Prostate gland (tissue), 2 donors: Measurements from ENCODE around the gene CENPV. TPM values are rescaled to one million over a fixed set of nuclear protein-coding genes. Genes with fewer than 3 reads are reported as not detected.
"Not testable (repeated sequence)": the region's sequence is repeated elsewhere in the genome, so short reads cannot be mapped to it uniquely, and the experiment has no call there.

ENCODE experiments used
- DNase-seq: peaks from one replicate; pipeline ENCODE4 v3.0.0-alpha.2; 2019; ENCODE audit warnings: low spot score
- H3K27ac ChIP-seq, 2 donors: fragments of 200-600 bp; sonication (generic); 2 replicates each; pipeline ENCODE4 v1.5.1; 2017 to 2019
- H3K27me3 ChIP-seq: fragments of 200-600 bp; sonication (generic); replicated peaks from 2 replicates; pipeline ENCODE4 v1.5.1; 2019; ENCODE audit not compliant: insufficient read depth
- H3K36me3 ChIP-seq, 2 donors: fragments of 200-600 bp; sonication (generic); 1 replicate in 1 of 2; 2 replicates in 1 of 2; pipeline versions ENCODE4 v1.5.1 to v1.8.1; 2017 to 2019
- H3K4me1 ChIP-seq: fragments of 200-600 bp; sonication (generic); replicated peaks from 2 replicates; pipeline ENCODE4 v1.5.1; 2019
- H3K4me3 ChIP-seq, 2 donors: fragments of 200-600 bp; sonication (generic); 2 replicates each; pipeline ENCODE4 v1.5.1; 2017 to 2019
- H3K9me3 ChIP-seq: fragments of 200-600 bp; sonication (generic); 2 replicates; pipeline ENCODE4 v1.5.1; 2017
- POLR2A ChIP-seq: fragments of 450-650 bp; IDR thresholded peaks from one replicate; pipeline ENCODE4 v1.6.1; 2016; ENCODE audit warnings: antibody characterized with exemption, mild to moderate bottlenecking
- POLR2AphosphoS5 ChIP-seq: sonication (generic); formaldehyde crosslinking; IDR thresholded peaks from one replicate; pipeline ENCODE4 v1.6.1; 2017; ENCODE audit warnings: antibody characterized with exemption
- WGBS: methylation state at CpG from one replicate; pipeline ENCODE4 v1.1.5; 2018; 5-methylcytosine and 5-hydroxymethylcytosine counted together
- intact Hi-C: fragments of 100-400 bp; cut with DNase I; formaldehyde crosslinking; loops from one replicate; pipeline ENCODE4 v1.14.2; 2022
- total RNA-seq, 2 donors: library from RNA; depleted of rRNA; stranded (reverse); fragments of >200 nt; gene quantifications; one replicate each; pipeline ENCODE4 v1.1.0, GENCODE V29; 2016
- TF ChIP-seq, protein P1 (sequence below), 4 experiments: fragments of 200-600 bp in 2 of 4; fragments of 450-650 bp in 2 of 4; sonication (generic) in 2 of 4; IDR thresholded peaks; 1 replicate in 3 of 4; 2 replicates in 1 of 4; pipeline ENCODE4 v1.5.1; 2016 to 2019; ENCODE audit warnings: antibody characterized with exemption in 4 of 4, mild to moderate bottlenecking in 2 of 4, moderate library complexity in 2 of 4

Gene CENPV
- total RNA-seq, result 10 to 100 TPM; 29.8 to 71.5 TPM

DNA sequence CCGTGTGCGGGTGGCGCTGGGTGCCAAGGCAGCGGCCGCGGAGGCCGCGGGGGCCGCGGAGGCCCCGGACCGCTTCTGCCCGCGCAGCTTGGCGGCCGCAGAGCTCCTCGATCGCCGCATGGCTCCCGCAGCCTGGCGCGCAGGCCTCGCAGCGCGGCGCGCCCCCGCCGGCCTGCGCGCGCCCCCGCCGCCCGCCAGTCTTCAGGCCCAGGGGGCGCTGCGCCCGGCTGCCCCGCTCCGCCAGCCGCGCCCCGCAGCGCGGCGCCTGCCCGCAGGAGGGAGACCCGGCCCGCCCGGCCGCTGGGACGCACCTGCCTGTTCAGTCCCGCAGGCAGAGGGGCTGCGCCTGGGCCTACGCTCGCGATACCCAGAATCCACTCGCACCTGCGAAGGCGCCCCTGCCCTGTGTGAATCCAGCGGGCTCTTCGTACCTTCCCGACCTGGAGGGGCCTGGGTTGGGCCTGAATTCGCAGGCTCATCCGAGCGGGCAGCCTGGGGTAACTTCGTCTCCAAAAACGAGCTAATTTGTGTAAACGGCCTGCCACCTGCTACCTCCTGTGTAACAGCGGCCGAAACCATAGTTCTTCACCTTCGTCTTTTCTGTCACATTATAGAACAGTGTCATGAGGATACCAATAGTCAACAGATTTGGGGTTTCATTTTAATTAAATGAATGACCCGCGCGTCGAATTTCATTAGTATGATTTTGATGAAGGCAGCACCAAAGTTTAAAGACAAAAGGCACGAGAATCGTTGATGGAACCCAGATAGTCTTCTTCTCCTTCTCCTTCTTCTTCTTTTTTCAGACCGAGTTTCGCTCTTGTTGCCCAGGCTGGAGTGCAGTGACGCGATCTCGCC lies at the start of gene CENPV:
TSS of gene CENPV (minus strand) at position 153 of the 858 bp plus-strand sequence. CDS start at position 120, 33 bp downstream.
- Histone ChIP-seq H3K4me1 (no peaks in the 10 kb centered on the region), H3K36me3 (no peaks in the 10 kb centered on the region), H3K27me3 (no peaks in the 10 kb centered on the region), H3K9me3 (no peaks in the 10 kb centered on the region), H3K4me3 (peak within 1 kb of the TSS; percentile 62 to 63), H3K27ac (peak within 1 kb of the TSS; percentile 43 to 45)
- intact Hi-C loops, result no loop called here
- WGBS, result 23% methylated on average over 58 of the region's 83 CpGs
- DNase-seq, result peak; percentile 20
- no peak for TF ChIP-seq POLR2A
- TF ChIP-seq, protein P1, sequence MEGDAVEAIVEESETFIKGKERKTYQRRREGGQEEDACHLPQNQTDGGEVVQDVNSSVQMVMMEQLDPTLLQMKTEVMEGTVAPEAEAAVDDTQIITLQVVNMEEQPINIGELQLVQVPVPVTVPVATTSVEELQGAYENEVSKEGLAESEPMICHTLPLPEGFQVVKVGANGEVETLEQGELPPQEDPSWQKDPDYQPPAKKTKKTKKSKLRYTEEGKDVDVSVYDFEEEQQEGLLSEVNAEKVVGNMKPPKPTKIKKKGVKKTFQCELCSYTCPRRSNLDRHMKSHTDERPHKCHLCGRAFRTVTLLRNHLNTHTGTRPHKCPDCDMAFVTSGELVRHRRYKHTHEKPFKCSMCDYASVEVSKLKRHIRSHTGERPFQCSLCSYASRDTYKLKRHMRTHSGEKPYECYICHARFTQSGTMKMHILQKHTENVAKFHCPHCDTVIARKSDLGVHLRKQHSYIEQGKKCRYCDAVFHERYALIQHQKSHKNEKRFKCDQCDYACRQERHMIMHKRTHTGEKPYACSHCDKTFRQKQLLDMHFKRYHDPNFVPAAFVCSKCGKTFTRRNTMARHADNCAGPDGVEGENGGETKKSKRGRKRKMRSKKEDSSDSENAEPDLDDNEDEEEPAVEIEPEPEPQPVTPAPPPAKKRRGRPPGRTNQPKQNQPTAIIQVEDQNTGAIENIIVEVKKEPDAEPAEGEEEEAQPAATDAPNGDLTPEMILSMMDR (IDR thresholded peaks at IDR 0.05), result peak in 2 of 4 experiments; percentile 5 to 36

DNA sequence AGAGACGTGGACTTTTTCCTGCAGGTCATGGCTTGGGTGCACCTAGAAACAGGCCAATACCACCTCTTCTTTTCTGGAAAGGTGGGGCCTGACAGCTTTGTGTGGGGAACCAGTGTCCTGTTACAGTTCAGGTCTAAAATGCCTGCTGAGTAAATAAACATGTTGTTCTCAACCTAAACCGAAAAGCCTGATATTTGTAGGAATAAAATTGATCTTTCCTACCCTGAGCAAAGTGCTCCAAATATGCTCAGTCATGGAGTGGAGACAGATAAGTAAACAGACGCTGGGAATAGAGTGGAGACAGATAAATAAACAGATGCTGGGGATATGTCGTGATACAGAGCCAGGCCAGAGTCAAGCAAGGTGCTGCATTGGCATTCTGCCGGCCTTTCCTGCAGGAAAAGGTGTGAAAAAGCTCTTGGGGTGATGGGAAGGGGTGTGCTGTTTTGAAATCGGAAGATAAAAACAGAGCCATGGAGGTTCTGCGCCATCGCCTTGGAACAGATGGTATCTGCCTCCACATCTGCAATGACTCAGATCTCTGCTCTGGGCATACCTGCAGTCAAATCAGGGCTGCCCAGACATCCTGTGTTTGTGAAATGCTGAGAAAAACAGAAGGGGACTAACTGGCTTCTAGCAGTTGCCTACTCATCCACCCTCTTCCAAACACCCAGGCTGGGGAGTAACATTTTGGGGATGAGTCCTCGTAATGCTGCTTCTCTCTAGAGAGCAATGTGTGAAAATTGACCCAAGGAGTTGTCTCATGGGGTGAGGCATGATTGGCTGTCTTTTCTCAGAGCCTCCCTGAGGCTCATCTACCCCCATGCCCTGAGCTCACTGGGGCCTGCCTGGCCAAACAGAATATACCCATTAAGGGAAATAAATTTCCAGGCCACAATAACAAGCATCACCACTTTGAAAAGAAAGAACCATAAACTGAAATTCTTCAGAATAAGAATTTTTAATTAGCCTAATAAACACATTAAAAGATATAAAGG lies 45.3 kb upstream of the CENPV start:
- Histone ChIP-seq H3K36me3 (no peaks in the 10 kb centered on the region), H3K27ac (no peak overlapping the region), H3K27me3 (no peaks in the 10 kb centered on the region), H3K4me3 (no peak overlapping the region), H3K9me3 (no peaks in the 10 kb centered on the region), H3K4me1 (no peaks in the 10 kb centered on the region)
- 43% methylated on average over 9 of the region's 9 CpGs for WGBS
- intact Hi-C loops, result no loop called here
- no peak for DNase-seq
- TF ChIP-seq, protein P1 (IDR thresholded peaks at IDR 0.05), result no peak
- TF ChIP-seq POLR2AphosphoS5 (no peak), POLR2A (no peak)

DNA sequence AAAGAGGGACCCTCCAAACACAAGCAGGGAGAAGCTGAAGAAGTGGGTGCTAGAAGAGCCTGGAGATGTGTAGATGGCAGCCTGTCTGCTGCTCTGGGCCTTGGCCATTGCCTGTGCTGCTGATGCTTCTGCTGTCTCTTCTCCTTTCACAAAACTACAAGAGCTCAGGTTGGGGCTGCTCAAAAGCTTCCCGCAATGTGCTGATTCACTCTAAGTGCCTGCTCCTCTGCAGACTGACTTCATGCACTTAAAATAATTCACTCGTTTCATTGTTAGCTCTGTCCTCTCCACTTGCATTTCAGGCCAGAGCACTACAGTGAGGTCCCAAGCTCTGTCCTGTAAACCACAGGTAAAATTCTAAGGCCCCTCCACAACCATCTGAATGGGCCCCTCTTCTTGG lies 43.4 kb upstream of the CENPV start:
- intact Hi-C loops, H3K36me3 ChIP-seq, H3K27ac ChIP-seq, H3K27me3 ChIP-seq, DNase-seq, H3K4me1 ChIP-seq, H3K9me3 ChIP-seq, H3K4me3 ChIP-seq: not testable (repeated sequence)
- WGBS, result 59% methylated on average over 2 of the region's 2 CpGs

DNA sequence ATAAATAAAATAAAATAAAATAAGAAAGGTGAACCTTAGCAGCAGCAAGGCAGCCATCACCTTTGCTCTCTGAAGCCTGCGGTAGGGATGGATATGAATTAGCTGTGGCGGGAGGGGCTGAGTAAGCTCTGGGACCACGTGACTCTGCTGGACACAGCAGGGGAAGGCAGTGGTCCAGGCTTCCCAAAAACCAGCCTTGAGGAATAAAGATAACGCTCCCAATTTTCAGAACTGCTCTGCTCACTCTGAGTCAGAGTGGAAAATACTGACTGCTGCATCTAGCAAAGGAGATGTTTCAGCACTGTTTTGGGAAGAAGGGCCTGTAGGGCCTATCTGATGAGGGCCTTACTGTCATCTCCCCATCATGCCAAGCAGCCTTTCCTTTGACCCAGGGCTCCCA lies 42.6 kb upstream of the CENPV start:
- 63% methylated on average over 4 of the region's 4 CpGs for WGBS
- H3K4me3 ChIP-seq, H3K4me1 ChIP-seq, H3K27ac ChIP-seq, H3K36me3 ChIP-seq, DNase-seq, H3K9me3 ChIP-seq, H3K27me3 ChIP-seq, intact Hi-C loops: not testable (repeated sequence)

DNA sequence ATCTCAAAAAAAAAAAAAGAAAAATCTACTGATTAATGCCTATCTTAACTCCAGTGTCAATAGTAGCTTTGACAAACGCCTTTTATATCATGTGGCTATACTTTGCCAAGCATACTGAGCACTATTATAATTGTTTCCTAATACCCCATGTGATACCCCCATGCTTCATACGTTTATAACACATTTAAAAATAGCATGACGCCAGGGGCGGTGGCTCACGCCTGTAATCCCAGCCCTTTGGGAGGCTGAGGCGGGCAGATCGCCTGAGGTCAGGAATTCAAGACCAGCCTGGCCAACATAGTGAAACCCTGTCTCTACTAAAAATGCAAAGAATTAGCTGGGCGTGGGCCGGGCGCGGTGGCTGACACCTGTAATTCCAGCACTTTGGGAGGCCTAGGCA lies 39.2 kb upstream of the CENPV start:
- 94% methylated on average over 11 of the region's 11 CpGs for WGBS
- intact Hi-C loops, H3K36me3 ChIP-seq, DNase-seq, H3K4me1 ChIP-seq, H3K9me3 ChIP-seq, H3K27me3 ChIP-seq, H3K27ac ChIP-seq, H3K4me3 ChIP-seq: not testable (repeated sequence)

DNA sequence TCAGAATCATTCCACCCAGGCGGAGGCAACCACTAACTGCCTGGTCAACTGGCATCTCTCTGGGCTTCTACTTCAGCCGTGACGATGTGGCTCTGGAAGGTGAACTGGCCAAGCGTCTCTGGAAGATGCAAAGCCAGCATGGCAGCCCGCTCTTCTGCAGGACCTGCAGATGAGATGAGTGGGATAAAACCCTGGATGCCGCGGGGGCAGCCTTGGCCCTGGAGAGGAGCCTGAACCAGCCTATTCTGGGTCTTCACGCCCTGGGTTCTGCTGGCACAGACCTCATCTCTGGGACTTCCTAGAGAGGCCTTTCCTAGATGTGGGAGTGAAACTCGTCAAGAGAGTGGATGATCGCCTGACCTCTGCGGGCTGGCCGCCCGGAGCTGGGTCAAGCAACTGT lies 38.2 kb upstream of the CENPV start:
- DNase-seq, result no peak
- over 99% methylated on average over 13 of the region's 13 CpGs for WGBS
- no peaks in the 10 kb centered on the region for H3K9me3 ChIP-seq
- no peak overlapping the region for H3K4me3 ChIP-seq
- no peak overlapping the region for H3K27ac ChIP-seq
- TF ChIP-seq POLR2A (no peak), POLR2AphosphoS5 (no peak)
- TF ChIP-seq, protein P1 (IDR thresholded peaks at IDR 0.05), result no peak
- no peaks in the 10 kb centered on the region for H3K4me1 ChIP-seq
- no peaks in the 10 kb centered on the region for H3K27me3 ChIP-seq
- intact Hi-C loops, result no loop called here
- H3K36me3 ChIP-seq, result no peaks in the 10 kb centered on the region

DNA sequence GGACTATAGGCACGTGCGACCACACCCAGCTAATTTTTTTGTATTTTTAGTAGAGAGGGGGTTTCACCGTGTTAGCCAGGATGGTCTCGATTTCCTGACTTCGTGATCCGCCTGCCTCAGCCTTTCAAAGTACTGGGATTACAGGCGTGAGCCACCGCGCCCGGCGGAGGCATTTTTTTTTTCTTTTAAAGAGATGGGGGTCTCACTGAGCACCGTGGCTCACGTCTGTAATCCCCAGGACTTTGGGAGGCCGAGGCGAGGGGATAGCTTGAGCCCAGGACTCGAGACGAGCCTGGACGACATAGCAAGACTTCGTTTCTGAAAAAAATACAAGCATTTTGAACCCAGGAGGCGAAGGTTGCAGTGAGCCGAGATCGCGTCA lies 32.8 kb upstream of the CENPV start:
- H3K27ac ChIP-seq, intact Hi-C loops, H3K27me3 ChIP-seq, H3K9me3 ChIP-seq, DNase-seq, H3K4me1 ChIP-seq, H3K36me3 ChIP-seq: not testable (repeated sequence)
- peak overlapping the region in 1 of 2 donors; percentile 20 for H3K4me3 ChIP-seq
- WGBS, result 40% methylated on average over 23 of the region's 23 CpGs
